Endothelial cell of umbilical vein (primary cell): ENCODE data around the gene FAM200A. TPM values are rescaled to one million over a fixed set of nuclear protein-coding genes. Genes with fewer than 3 reads are reported as not detected.

Source experiments
- BruUV-seq: library from RNA; stranded (reverse); fragments of 400-500 nt; replicated peaks from 2 replicates; lab custom pipeline; 2021; lab: Mats Ljungman, UMichigan
- CTCF ChIA-PET: fragments of 300-600, 350-600 bp; sonication (Branson Sonifier 250); formaldehyde crosslinking; loops from one replicate; lab custom pipeline; 2021; ENCODE audit warnings: antibody characterized with exemption, inconsistent platforms; lab: Charles Lee
- POLR2A ChIA-PET: fragments of 300-600, 350-600 bp; sonication (Branson Sonifier 250); formaldehyde crosslinking; loops from one replicate; lab custom pipeline; 2021; ENCODE audit warnings: antibody characterized with exemption, inconsistent platforms; lab: Charles Lee
- DNase-seq: peaks from one replicate; pipeline ENCODE4 v3.0.0-alpha.2; 2011; ENCODE audit warnings: low read depth, low spot score
- FAIRE-seq: peaks from 2 replicates; lab custom pipeline; 2011; peaks lifted over from hg19 to GRCh38; lab: Jason Lieb, UNC
- H2AFZ ChIP-seq: 2 replicates; pipeline ENCODE4 v1.6.0; 2012; ENCODE audit warnings: low read depth, low read length, control low read depth, inconsistent platforms
- H3K27ac ChIP-seq: 2 replicates; pipeline ENCODE4 v1.5.1; 2011; ENCODE audit warnings: low read depth, mild to moderate bottlenecking, control low read depth, low read length, moderate library complexity; ENCODE audit not compliant: insufficient read depth
- H3K27me3 ChIP-seq, 2 experiments: 2 replicates each; pipeline versions ENCODE4 v1.6.0 to v1.6.1; 2011; ENCODE audit warnings: low read length in 2 of 2, mixed read lengths in 1 of 2; ENCODE audit not compliant: control insufficient read depth in 2 of 2, insufficient read depth in 2 of 2
- H3K36me3 ChIP-seq, 2 experiments: 2 replicates in 1 of 2; 3 replicates in 1 of 2; pipeline ENCODE4 v1.5.1; 2011; ENCODE audit warnings: low read length in 2 of 2, mild to moderate bottlenecking in 1 of 2, moderate library complexity in 1 of 2; ENCODE audit not compliant: control insufficient read depth in 2 of 2, insufficient read depth in 2 of 2; ENCODE audit errors: extremely low read depth in 1 of 2
- H3K4me1 ChIP-seq: 3 replicates; pipeline ENCODE4 v1.5.1; 2011; ENCODE audit warnings: mild to moderate bottlenecking, low read length; ENCODE audit not compliant: control insufficient read depth, insufficient read depth; ENCODE audit errors: extremely low read depth
- H3K4me2 ChIP-seq: 2 replicates; pipeline ENCODE4 v1.6.1; 2011; ENCODE audit warnings: low read length, control low read depth, mixed read lengths; ENCODE audit not compliant: insufficient read depth
- H3K4me3 ChIP-seq, 3 experiments: fragments of 200-600 bp in 1 of 3; sonication (generic), shearing (Covaris generic) in 1 of 3; replicated peaks in 1 of 3; 2 replicates each; pipeline ENCODE4 v1.5.1; 2011 to 2016; ENCODE audit warnings: control low read depth in 3 of 3, low read length in 3 of 3, mild to moderate bottlenecking in 2 of 3, inconsistent platforms in 1 of 3, low read depth in 1 of 3, moderate library complexity in 1 of 3; ENCODE audit not compliant: insufficient read depth in 1 of 3
- H3K79me2 ChIP-seq: 2 replicates; pipeline ENCODE4 v1.6.0; 2012; ENCODE audit warnings: low read length, inconsistent platforms; ENCODE audit not compliant: control insufficient read depth, insufficient read depth
- H3K9ac ChIP-seq: replicated peaks from 2 replicates; pipeline ENCODE3; 2011; ENCODE audit warnings: low read length, control low read depth; ENCODE audit not compliant: insufficient read depth; ENCODE audit errors: extremely low read depth
- H3K9me1 ChIP-seq: replicated peaks from 3 replicates; pipeline ENCODE4 v1.6.0; 2011; ENCODE audit warnings: mild to moderate bottlenecking, low read length; ENCODE audit not compliant: control insufficient read depth, insufficient read depth; ENCODE audit errors: extremely low read depth
- H3K9me3 ChIP-seq: replicated peaks from 2 replicates; pipeline ENCODE4 v1.5.1; 2012; ENCODE audit warnings: low read length, inconsistent platforms; ENCODE audit not compliant: control insufficient read depth, insufficient read depth
- H4K20me1 ChIP-seq: replicated peaks from 2 replicates; pipeline ENCODE3; 2011; ENCODE audit warnings: mild to moderate bottlenecking, low read length; ENCODE audit not compliant: control insufficient read depth, insufficient read depth; ENCODE audit errors: extremely low read depth
- CTCF ChIP-seq, 2 donors: IDR thresholded peaks; 1 replicate in 1 of 2; 2 replicates in 1 of 2; pipeline ENCODE4 v1.5.1; 2011; ENCODE audit warnings: low read length in 2 of 2, mild to moderate bottlenecking in 2 of 2, moderate library complexity in 2 of 2, control low read depth in 1 of 2, inconsistent platforms in 1 of 2, low read depth in 1 of 2; ENCODE audit not compliant: insufficient read depth in 1 of 2; ENCODE audit errors: extremely low read depth in 1 of 2
- EZH2 ChIP-seq: IDR thresholded peaks from 2 replicates; pipeline ENCODE4 v1.6.1; 2012; ENCODE audit warnings: borderline replicate concordance, low read depth, mild to moderate bottlenecking, moderate library complexity, low read length, inconsistent platforms; ENCODE audit not compliant: severe bottlenecking
- FOS ChIP-seq: IDR thresholded peaks from 2 replicates; pipeline ENCODE4 v1.6.1; 2011; ENCODE audit warnings: mild to moderate bottlenecking, low read length, moderate library complexity, borderline replicate concordance; ENCODE audit not compliant: insufficient read depth
- GATA2 ChIP-seq: IDR thresholded peaks from 2 replicates; pipeline ENCODE4 v1.7.0; 2011; ENCODE audit warnings: low read depth, mild to moderate bottlenecking, moderate library complexity, mixed read lengths, low read length; ENCODE audit not compliant: insufficient read length, insufficient read depth
- JUN ChIP-seq: IDR thresholded peaks from 2 replicates; pipeline ENCODE4 v1.6.1; 2011; ENCODE audit warnings: borderline replicate concordance, low read depth; ENCODE audit not compliant: insufficient read length, insufficient read depth
- MYC ChIP-seq: IDR thresholded peaks from one replicate; pipeline ENCODE4 v1.6.1; 2011; ENCODE audit warnings: mild to moderate bottlenecking, low read depth, low read length
- POLR2A ChIP-seq: IDR thresholded peaks from 2 replicates; pipeline ENCODE4 v1.6.1; 2012; ENCODE audit warnings: low read depth, mild to moderate bottlenecking, control low read depth, low read length
- POLR2AphosphoS5 ChIP-seq: IDR thresholded peaks from 2 replicates; pipeline ENCODE4 v1.6.1; 2012; ENCODE audit warnings: low read depth, mild to moderate bottlenecking, control low read depth, low read length, moderate library complexity; ENCODE audit not compliant: insufficient read depth
- dilution Hi-C: fragments of 300-500 bp; cut with MboI; formaldehyde crosslinking; loops from one replicate; pipeline ENCODE4 v1.15.0; 2019; ENCODE audit warnings: low sequenced_read_pairs; ENCODE audit not compliant: extremely low pct_ligation_motif_present
- intact Hi-C: fragments of 100-400 bp; cut with micrococcal nuclease; formaldehyde crosslinking; loops from one replicate; pipeline ENCODE4 v1.10.0; 2022
- polyA plus RNA-seq, 4 experiments: library from polyadenylated mRNA; depleted of rRNA in 3 of 4; stranded (reverse) in 3 of 4; unstranded in 1 of 4; fragments of >200 nt; gene quantifications; 2 replicates each; pipeline versions ENCODE4 v1.2.1 to v1.2.3, GENCODE V29; 2011 to 2012; ENCODE audit warnings: missing spikeins in 1 of 4
- total RNA-seq: library from RNA; stranded (reverse); gene quantifications from 2 replicates; pipeline ENCODE4 v1.2.3, GENCODE V29; 2021
- TF ChIP-seq, protein P1 (sequence below): IDR thresholded peaks from 2 replicates; pipeline ENCODE4 v1.6.1; 2011; ENCODE audit not compliant: insufficient read depth, insufficient read length

FAM200A gene
- total and polyA plus RNA-seq, 2 donors (not counting 3 experiments of a cell fraction or from before 2014, with no cell fraction given): 2.1 to 3.6 TPM

GRCh38 chr7:99560834-99561736 is 9.2 kb upstream of the FAM200A start:
- no peaks in the 10 kb centered on the region for H3K9me1 ChIP-seq
- no peaks in the 10 kb centered on the region for H3K27me3 ChIP-seq
- H3K79me2 ChIP-seq: peaks cover 13% of the 10 kb centered on the region
- H3K4me1 ChIP-seq: peaks cover 20% of the 10 kb centered on the region
- FAIRE-seq: no peak
- no peak overlapping the region for H3K4me3 ChIP-seq
- TF ChIP-seq JUN (no peak), POLR2AphosphoS5 (no peak), EZH2 (no peak), MYC (no peak), POLR2A (no peak), CTCF (IDR thresholded peaks at IDR 0.05; ENCODE audit: extremely low read depth in 1 of 2, insufficient read depth in 1 of 2, low read depth in 1 of 2, low read length in 2 of 2) (no peak), FOS (no peak), GATA2 (no peak)
- TF ChIP-seq, protein P1, sequence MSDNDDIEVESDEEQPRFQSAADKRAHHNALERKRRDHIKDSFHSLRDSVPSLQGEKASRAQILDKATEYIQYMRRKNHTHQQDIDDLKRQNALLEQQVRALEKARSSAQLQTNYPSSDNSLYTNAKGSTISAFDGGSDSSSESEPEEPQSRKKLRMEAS: no peak
- H3K4me2 ChIP-seq: no peak overlapping the region
- H4K20me1 ChIP-seq: no peaks in the 10 kb centered on the region
- intact Hi-C loops (no loop called here), dilution Hi-C loops (no loop called here)
- H3K9ac ChIP-seq: no peak overlapping the region
- BruUV-seq: no TSS peak
- ChIA-PET CTCF (no interaction called here), POLR2A (no interaction called here)
- H2AFZ ChIP-seq: no peak overlapping the region
- DNase-seq: no peak
- peaks cover 4 to 16% of the 10 kb centered on the region in 2 experiments for H3K36me3 ChIP-seq
- H3K27ac ChIP-seq: no peak overlapping the region
- no peaks in the 10 kb centered on the region for H3K9me3 ChIP-seq
